ENCODE measurements around the gene METTL1. TPM values are rescaled to one million over a fixed set of nuclear protein-coding genes. Genes with fewer than 3 reads are reported as not detected.
A peak's percentile ranks its signal among the peaks of the same experiment; 100 is the strongest.

METTL1 gene
- total and polyA plus RNA-seq, 5 donors: 5.7 to 15.8 (median 7.5) TPM

- Histone ChIP-seq H3K4me1 (ENCODE audit: control insufficient read depth, insufficient read depth, low read length) (no peaks in the 10 kb centered on the region), H3K9me3 (ENCODE audit: control insufficient read depth, low read length) (no peaks in the 10 kb centered on the region), H3K4me3 (ENCODE audit: low read length) (no peak overlapping the region), H3K27me3 (ENCODE audit: control insufficient read depth, insufficient read depth) (no peaks in the 10 kb centered on the region), H3K27ac (ENCODE audit: low read length) (no peak overlapping the region)
- no peak for ATAC-seq
- WGBS: 42% methylated on average over 3 of the region's 3 CpGs
- intact Hi-C loops (cut with DNase I): no loop called here
- no peak for DNase-seq
Observed at GRCh38 chr12:57759360-57759980, 12.4 kb downstream of the METTL1 start.

- ATAC-seq (no peak), DNase-seq (no peak)
- no peak overlapping the region for H3K27ac ChIP-seq (ENCODE audit: low read length)
- intact Hi-C loops (cut with DNase I): no loop called here
- 93% methylated on average over 25 of the region's 25 CpGs for WGBS
- no peaks in the 10 kb centered on the region for H3K4me1 ChIP-seq (ENCODE audit: control insufficient read depth, insufficient read depth, low read length)
- no peaks in the 10 kb centered on the region for H3K27me3 ChIP-seq (ENCODE audit: control insufficient read depth, insufficient read depth)
- H3K9me3 ChIP-seq (ENCODE audit: control insufficient read depth, low read length): no peaks in the 10 kb centered on the region
- H3K4me3 ChIP-seq (ENCODE audit: low read length): no peak overlapping the region
Observed at GRCh38 chr12:57758552-57759359, 13.1 kb downstream of the METTL1 start.

GRCh38 chr12:57757771-57758170 lies 14.1 kb downstream of the METTL1 start:
- 91% methylated on average over 4 of the region's 4 CpGs for WGBS
- Histone ChIP-seq H3K27ac (ENCODE audit: low read length) (no peak overlapping the region), H3K9me3 (ENCODE audit: control insufficient read depth, low read length) (no peaks in the 10 kb centered on the region), H3K4me1 (ENCODE audit: control insufficient read depth, insufficient read depth, low read length) (no peaks in the 10 kb centered on the region), H3K27me3 (ENCODE audit: control insufficient read depth, insufficient read depth) (no peaks in the 10 kb centered on the region), H3K4me3 (ENCODE audit: low read length) (no peak overlapping the region)
- ATAC-seq: no peak
- intact Hi-C loops (cut with DNase I): no loop called here
- DNase-seq: no peak

DNA sequence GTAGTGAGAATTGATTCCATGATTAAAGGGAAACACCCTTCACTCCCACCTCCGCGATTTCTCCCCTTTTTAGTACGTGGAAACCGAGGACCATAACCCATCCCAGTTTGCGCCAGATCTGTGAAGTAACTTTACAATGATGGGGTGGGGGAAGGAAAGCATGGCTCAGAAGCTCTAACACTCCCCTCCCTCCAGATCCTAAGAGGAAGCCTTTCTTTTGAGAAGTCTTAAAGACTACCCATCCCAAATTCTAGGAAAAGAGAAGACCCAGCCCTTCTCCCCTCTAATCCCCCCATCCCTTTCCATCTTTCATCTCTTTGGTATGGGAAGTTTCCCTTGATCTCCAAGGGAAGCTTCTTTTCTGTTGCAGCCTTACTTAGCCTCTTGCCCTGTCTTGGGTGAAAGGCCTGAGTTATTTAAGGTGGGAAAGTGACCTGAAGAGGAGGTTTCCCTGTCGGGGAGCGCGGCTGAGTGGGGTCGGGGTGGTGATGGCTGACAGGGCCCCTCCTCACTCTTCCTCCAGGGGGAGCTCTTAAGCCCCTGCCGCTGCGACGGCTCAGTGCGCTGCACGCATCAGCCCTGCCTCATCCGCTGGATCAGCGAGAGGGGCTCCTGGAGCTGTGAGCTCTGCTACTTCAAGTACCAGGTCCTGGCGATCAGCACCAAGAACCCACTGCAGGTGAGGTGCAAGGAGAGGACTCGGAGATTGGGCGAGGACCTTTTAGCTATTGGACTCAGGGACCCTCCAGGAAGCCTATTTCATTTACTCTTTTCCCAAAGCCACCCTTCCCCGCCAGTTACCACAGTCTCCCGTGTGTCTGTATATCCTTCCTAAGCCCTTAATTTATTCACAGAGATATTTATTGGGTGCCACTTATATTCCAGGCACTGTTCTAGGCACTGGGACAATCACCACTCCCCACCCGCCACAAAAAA lies 15.2 kb downstream of the METTL1 start:
- H3K27ac ChIP-seq (ENCODE audit: low read length): no peak overlapping the region
- intact Hi-C loops (cut with DNase I): no loop called here
- DNase-seq (peak in 2 of 3 donors; percentile 72 to 79), ATAC-seq (no peak)
- no peaks in the 10 kb centered on the region for H3K27me3 ChIP-seq (ENCODE audit: control insufficient read depth, insufficient read depth)
- H3K9me3 ChIP-seq (ENCODE audit: control insufficient read depth, low read length): no peaks in the 10 kb centered on the region
- peak overlapping the region; percentile 97 for H3K4me3 ChIP-seq (ENCODE audit: low read length)
- 50% methylated on average over 22 of the region's 22 CpGs for WGBS
- H3K4me1 ChIP-seq (ENCODE audit: control insufficient read depth, insufficient read depth, low read length): no peaks in the 10 kb centered on the region

DNA sequence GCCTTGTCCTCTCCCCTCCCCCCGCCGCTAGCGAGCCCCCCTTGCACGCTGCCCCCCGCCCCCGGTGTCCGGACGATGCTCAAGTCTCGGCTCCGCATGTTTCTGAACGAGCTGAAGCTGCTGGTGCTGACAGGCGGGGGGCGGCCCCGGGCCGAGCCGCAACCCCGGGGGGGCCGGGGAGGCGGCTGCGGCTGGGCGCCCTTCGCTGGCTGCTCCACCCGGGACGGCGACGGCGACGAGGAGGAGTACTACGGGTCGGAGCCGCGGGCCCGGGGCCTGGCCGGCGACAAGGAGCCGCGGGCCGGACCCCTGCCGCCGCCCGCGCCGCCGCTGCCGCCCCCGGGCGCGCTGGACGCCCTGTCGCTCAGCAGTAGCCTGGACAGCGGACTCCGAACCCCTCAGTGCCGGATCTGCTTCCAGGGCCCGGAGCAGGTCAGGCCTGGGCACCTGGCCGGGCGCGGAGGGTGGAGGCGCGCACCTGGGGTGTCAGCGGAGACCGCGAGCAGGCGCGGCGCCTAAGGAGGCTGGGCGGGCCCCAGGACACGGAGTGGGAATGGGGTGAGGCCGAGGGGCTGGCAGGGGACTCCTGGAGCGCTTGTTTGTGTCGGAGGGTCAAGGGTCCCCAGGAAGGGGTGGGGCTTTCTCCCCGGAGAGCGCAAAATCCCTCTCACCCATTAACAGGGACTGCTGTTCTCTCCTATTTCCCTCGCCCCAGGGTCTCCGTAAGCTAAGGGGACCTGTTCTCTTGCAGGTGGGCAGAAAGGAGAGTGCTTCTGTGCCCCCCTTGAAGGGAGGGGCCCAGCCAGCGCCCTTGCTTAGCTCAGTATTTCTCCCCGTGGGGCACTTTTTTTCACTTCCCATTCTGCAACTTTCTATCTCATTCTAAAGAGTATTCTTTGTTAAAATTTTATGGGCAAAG lies 16.2 kb downstream of the METTL1 start:
- Histone ChIP-seq H3K9me3 (ENCODE audit: control insufficient read depth, low read length) (no peaks in the 10 kb centered on the region), H3K27ac (ENCODE audit: low read length) (no peak overlapping the region), H3K27me3 (ENCODE audit: control insufficient read depth, insufficient read depth) (no peaks in the 10 kb centered on the region), H3K4me1 (ENCODE audit: control insufficient read depth, insufficient read depth, low read length) (peaks cover 2% of the 10 kb centered on the region), H3K4me3 (ENCODE audit: low read length) (peak overlapping the region; percentile 97)
- ATAC-seq (no peak), DNase-seq (peak in 2 of 3 donors; percentile 74)
- intact Hi-C loops (cut with DNase I): no loop called here
- WGBS: 2% methylated on average over 76 of the region's 76 CpGs

DNA sequence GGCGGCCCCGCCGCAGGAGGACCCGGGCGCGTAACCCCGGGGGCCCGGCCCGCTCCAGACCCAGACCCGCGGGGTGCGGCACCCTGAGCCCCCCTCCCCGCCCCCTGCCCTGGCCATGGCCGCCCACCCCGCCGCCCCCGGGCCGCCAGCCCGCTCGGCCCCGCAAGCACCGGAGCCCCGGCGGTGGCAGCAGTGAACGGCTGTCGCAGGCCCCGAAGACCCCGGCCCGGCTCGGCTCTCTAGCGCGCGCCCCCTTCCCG lies 16.8 kb downstream of the METTL1 start:
- DNase-seq: peak in 1 of 3 donors; percentile 75
- H3K27ac ChIP-seq (ENCODE audit: low read length): no peak overlapping the region
- no peaks in the 10 kb centered on the region for H3K27me3 ChIP-seq (ENCODE audit: control insufficient read depth, insufficient read depth)
- intact Hi-C loops (cut with DNase I): no loop called here
- no peak for ATAC-seq
- peaks cover 2% of the 10 kb centered on the region for H3K4me1 ChIP-seq (ENCODE audit: control insufficient read depth, insufficient read depth, low read length)
- H3K4me3 ChIP-seq (ENCODE audit: low read length): peak overlapping the region; percentile 97
- under 1% methylated on average over 33 of the region's 34 CpGs for WGBS
- H3K9me3 ChIP-seq (ENCODE audit: control insufficient read depth, low read length): no peaks in the 10 kb centered on the region

DNA sequence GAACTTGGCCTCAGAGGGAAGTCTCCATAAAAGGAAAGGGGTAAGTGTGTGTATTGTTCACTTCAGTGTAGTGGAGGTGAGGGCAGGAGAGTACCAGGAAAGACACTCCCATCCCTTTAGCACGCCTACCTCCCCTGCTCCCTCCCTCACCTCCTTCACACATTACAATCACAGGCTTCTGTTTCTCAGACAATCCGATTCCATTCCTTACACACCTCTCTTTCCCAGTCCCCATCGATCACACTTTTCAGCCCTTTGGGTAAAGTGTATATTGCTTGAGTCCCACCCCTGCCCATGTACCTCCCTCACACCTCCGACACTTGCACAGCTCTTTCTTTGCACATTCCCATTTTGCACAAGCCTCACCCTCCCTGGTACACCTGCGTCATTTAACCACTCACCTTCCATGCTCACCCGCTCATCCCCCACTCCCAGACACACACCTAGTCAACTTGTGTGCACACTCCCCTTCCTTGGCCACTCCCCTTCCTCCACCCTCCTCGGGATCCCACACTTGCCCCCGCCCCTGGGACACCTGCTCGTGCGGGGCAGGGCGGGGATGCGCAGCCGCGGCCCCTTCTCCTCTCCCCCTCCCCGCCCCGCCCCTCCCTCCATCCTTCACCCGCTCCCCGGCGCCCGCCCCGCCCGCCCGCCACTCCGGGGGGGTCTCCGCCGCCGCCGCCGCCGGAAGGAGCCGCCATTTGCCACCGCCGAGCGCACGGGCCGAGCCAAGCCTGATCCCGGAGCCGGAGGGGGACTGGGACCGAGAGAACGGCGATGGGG lies 17.3 kb downstream of the METTL1 start, which contains the start of gene MARCHF9:
MARCHF9 (plus strand) TSS at position 693 of the 783 bp plus-strand sequence. CDS start 426 bp downstream, outside the sequence.
- intact Hi-C loops (cut with DNase I): no loop called here
- H3K4me1 ChIP-seq (ENCODE audit: control insufficient read depth, insufficient read depth, low read length): peaks cover 2% of the 10 kb centered on the region
- no peaks in the 10 kb centered on the region for H3K9me3 ChIP-seq (ENCODE audit: control insufficient read depth, low read length)
- H3K27me3 ChIP-seq (ENCODE audit: control insufficient read depth, insufficient read depth): no peaks in the 10 kb centered on the region
- ATAC-seq (peak in 1 of 2 donors; percentile 2), DNase-seq (peak; percentile 57 to 86 (median 84))
- H3K4me3 ChIP-seq (ENCODE audit: low read length): peak within 1 kb of the TSS; percentile 97
- no peak within 1 kb of the TSS for H3K27ac ChIP-seq (ENCODE audit: low read length)
- WGBS: 1% methylated on average over 41 of the region's 41 CpGs

DNA sequence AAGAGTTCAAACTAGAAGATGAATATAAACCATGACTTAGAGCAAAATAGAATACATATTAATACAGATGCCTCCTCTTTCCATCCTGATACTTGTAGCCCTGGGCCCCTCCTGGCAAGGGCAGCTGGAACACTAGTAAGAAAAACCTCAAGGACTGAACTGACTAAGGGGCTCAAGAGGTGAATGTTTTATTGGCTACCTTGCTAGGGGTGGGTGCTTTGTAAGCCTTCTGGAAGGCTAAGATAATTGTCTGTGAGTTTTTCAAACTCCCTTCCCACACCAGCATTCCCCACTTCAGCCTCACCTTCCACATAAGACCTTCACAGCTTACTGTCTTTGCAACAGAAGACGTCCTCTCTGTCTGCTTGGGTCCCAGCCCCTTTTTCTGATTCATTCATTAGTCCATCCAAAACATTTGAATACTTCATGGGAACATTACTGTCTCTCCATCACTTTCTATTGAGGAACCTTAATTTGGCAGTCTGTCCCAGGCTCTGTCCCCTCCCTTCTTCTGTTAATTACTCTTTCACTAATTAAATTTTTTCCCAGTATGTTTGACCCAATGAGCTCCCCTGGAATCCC lies 18.1 kb downstream of the METTL1 start:
- peak in 1 of 3 donors; percentile 37 for DNase-seq
- H3K4me3 ChIP-seq (ENCODE audit: low read length): no peak overlapping the region
- WGBS: 24% methylated on average over 1 of the region's 1 CpG
- no peak overlapping the region for H3K27ac ChIP-seq (ENCODE audit: low read length)
- no peak for ATAC-seq
- intact Hi-C loops (cut with DNase I): no loop called here
- peaks cover 2% of the 10 kb centered on the region for H3K4me1 ChIP-seq (ENCODE audit: control insufficient read depth, insufficient read depth, low read length)
- no peaks in the 10 kb centered on the region for H3K27me3 ChIP-seq (ENCODE audit: control insufficient read depth, insufficient read depth)
- H3K9me3 ChIP-seq (ENCODE audit: control insufficient read depth, low read length): no peaks in the 10 kb centered on the region

GRCh38 chr12:57752668-57753000 lies 19.3 kb downstream of the METTL1 start:
- H3K4me1 ChIP-seq (ENCODE audit: control insufficient read depth, insufficient read depth, low read length): peaks cover 2% of the 10 kb centered on the region
- H3K9me3 ChIP-seq (ENCODE audit: control insufficient read depth, low read length): no peaks in the 10 kb centered on the region
- no peak overlapping the region for H3K27ac ChIP-seq (ENCODE audit: low read length)
- DNase-seq (no peak), ATAC-seq (no peak)
- intact Hi-C loops (cut with DNase I): no loop called here
- H3K27me3 ChIP-seq (ENCODE audit: control insufficient read depth, insufficient read depth): no peaks in the 10 kb centered on the region
- H3K4me3 ChIP-seq (ENCODE audit: low read length): peak overlapping the region; percentile 12
- WGBS: under 1% methylated on average over 5 of the region's 5 CpGs
